Inflammatory macrophage (primary cell): ENCODE measurements around the gene JAML.

ENCODE experiments used
- DNase-seq, 2 donors: peaks; one replicate each; pipeline ENCODE4 v3.0.0-alpha.2; 2020 to 2022

JAML gene

GRCh38 chr11:118144301-118145268 lies 80.2 kb downstream of the JAML start:
- DNase-seq: no peak
